ENCODE data around the gene C10orf95. TPM values are rescaled to one million over a fixed set of nuclear protein-coding genes. Genes with fewer than 3 reads are reported as not detected.

Gene C10orf95
- total and polyA plus RNA-seq, 2 of the 13 experiments (the other 11 are each of a cell fraction or from before 2014, with no cell fraction given), result 0.05 to 0.07 TPM

- Histone ChIP-seq H3K4me2 (ENCODE audit: low read depth, low read length) (no peak overlapping the region), H3K4me1 (ENCODE audit: insufficient read depth, low read length) (peaks cover 51% of the 10 kb centered on the region), H2AFZ (ENCODE audit: low read length) (no peak overlapping the region), H3K27me3 (ENCODE audit: control insufficient read depth in 1 of 2, insufficient read depth in 2 of 2, low read length in 2 of 2) (no peaks in the 10 kb centered on the region), H3K36me3 (replicated peaks in 1 of 2; ENCODE audit: control insufficient read depth in 1 of 2, insufficient read depth in 2 of 2, low read length in 2 of 2) (no peaks in the 10 kb centered on the region), H4K20me1 (ENCODE audit: insufficient read depth, low read length) (no peaks in the 10 kb centered on the region), H3K9ac (ENCODE audit: insufficient read depth, low read depth, low read length) (no peak overlapping the region), H3K79me2 (ENCODE audit: insufficient read depth, low read length) (no peaks in the 10 kb centered on the region), H3K27ac (ENCODE audit: extremely low read length, insufficient read depth, low read length) (no peak overlapping the region), H3K9me3 (ENCODE audit: low read length) (no peaks in the 10 kb centered on the region), H3K4me3 (replicated peaks in 1 of 3; ENCODE audit: insufficient read depth in 1 of 3, low read depth in 2 of 3, low read length in 3 of 3) (no peak overlapping the region)
- TF ChIP-seq KLF13 (CRISPR knock-in tag; IDR thresholded peaks at IDR 0.05), result no peak
- no peak for TF ChIP-seq ZKSCAN8 (CRISPR knock-in tag; IDR thresholded peaks at IDR 0.05; ENCODE audit: borderline replicate concordance)
- TF ChIP-seq SKI (IDR thresholded peaks at IDR 0.05; ENCODE audit: partially characterized antibody), result no peak
- no peak for TF ChIP-seq DPF2 (CRISPR knock-in tag; IDR thresholded peaks at IDR 0.05; ENCODE audit: borderline replicate concordance, low read depth)
- TF ChIP-seq FLYWCH1 (CRISPR knock-in tag; IDR thresholded peaks at IDR 0.05), result no peak
- TF ChIP-seq, protein P1, sequence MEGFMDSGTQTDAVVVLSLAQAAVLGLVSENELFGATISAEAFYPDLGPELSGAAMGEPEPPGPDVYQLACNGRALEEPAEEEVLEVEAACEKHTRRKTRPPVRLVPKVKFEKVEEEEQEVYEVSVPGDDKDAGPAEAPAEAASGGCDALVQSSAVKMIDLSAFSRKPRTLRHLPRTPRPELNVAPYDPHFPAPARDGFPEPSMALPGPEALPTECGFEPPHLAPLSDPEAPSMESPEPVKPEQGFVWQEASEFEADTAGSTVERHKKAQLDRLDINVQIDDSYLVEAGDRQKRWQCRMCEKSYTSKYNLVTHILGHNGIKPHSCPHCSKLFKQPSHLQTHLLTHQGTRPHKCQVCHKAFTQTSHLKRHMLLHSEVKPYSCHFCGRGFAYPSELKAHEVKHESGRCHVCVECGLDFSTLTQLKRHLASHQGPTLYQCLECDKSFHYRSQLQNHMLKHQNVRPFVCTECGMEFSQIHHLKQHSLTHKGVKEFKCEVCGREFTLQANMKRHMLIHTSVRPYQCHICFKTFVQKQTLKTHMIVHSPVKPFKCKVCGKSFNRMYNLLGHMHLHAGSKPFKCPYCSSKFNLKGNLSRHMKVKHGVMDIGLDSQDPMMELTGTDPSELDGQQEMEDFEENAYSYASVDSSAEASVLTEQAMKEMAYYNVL (CRISPR knock-in tag; IDR thresholded peaks at IDR 0.05; ENCODE audit: borderline replicate concordance), result no peak
- TF ChIP-seq ZMAT3 (CRISPR knock-in tag; conservative IDR thresholded peaks at IDR 0.05), result no peak
- TF ChIP-seq ZNF782 (CRISPR knock-in tag; IDR thresholded peaks at IDR 0.05; ENCODE audit: borderline replicate concordance), result no peak
- no peak for TF ChIP-seq ZNF772 (CRISPR knock-in tag; IDR thresholded peaks at IDR 0.05)
- TF ChIP-seq, protein P2, sequence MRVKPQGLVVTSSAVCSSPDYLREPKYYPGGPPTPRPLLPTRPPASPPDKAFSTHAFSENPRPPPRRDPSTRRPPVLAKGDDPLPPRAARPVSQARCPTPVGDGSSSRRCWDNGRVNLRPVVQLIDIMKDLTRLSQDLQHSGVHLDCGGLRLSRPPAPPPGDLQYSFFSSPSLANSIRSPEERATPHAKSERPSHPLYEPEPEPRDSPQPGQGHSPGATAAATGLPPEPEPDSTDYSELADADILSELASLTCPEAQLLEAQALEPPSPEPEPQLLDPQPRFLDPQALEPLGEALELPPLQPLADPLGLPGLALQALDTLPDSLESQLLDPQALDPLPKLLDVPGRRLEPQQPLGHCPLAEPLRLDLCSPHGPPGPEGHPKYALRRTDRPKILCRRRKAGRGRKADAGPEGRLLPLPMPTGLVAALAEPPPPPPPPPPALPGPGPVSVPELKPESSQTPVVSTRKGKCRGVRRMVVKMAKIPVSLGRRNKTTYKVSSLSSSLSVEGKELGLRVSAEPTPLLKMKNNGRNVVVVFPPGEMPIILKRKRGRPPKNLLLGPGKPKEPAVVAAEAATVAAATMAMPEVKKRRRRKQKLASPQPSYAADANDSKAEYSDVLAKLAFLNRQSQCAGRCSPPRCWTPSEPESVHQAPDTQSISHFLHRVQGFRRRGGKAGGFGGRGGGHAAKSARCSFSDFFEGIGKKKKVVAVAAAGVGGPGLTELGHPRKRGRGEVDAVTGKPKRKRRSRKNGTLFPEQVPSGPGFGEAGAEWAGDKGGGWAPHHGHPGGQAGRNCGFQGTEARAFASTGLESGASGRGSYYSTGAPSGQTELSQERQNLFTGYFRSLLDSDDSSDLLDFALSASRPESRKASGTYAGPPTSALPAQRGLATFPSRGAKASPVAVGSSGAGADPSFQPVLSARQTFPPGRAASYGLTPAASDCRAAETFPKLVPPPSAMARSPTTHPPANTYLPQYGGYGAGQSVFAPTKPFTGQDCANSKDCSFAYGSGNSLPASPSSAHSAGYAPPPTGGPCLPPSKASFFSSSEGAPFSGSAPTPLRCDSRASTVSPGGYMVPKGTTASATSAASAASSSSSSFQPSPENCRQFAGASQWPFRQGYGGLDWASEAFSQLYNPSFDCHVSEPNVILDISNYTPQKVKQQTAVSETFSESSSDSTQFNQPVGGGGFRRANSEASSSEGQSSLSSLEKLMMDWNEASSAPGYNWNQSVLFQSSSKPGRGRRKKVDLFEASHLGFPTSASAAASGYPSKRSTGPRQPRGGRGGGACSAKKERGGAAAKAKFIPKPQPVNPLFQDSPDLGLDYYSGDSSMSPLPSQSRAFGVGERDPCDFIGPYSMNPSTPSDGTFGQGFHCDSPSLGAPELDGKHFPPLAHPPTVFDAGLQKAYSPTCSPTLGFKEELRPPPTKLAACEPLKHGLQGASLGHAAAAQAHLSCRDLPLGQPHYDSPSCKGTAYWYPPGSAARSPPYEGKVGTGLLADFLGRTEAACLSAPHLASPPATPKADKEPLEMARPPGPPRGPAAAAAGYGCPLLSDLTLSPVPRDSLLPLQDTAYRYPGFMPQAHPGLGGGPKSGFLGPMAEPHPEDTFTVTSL (CRISPR knock-in tag; IDR thresholded peaks at IDR 0.05; ENCODE audit: borderline replicate concordance), result no peak
- no peak for TF ChIP-seq KLF15 (CRISPR knock-in tag; IDR thresholded peaks at IDR 0.05; ENCODE audit: borderline replicate concordance)
- TF ChIP-seq ZNF451 (CRISPR knock-in tag; IDR thresholded peaks at IDR 0.05), result no peak
- no peak for TF ChIP-seq KAT7 (CRISPR knock-in tag; IDR thresholded peaks at IDR 0.05; ENCODE audit: borderline replicate concordance)
- no peak for TF ChIP-seq KMT2A (CRISPR knock-in tag; IDR thresholded peaks at IDR 0.05)
- no peak for TF ChIP-seq ZNF557 (CRISPR knock-in tag; IDR thresholded peaks at IDR 0.05)
- no peak for TF ChIP-seq POLR2A (IDR thresholded peaks at IDR 0.05; ENCODE audit: insufficient read depth in 1 of 2, low read depth in 2 of 2, low read length in 2 of 2)
- BruUV-seq (replicated peaks), result no TSS peak
- intact Hi-C loops (cut with micrococcal nuclease; ENCODE audit: unreplicated experiment), result no loop called here
- ChIA-PET CTCF (ENCODE audit: low intra/inter-chr PET ratio, low total read pairs) (no interaction called here), POLR2A (interaction anchor here (5.9 to 6.8 kb wide), 2 partner anchors 16 to 25 kb away, joined by 67 to 135 read pairs; partner anchors contain the start of gene FBXL15)
- no peak for ATAC-seq
- in situ Hi-C loops (cut with HindIII; ENCODE audit: extremely low pct_ligation_motif_present, low pct_unique_long_range_greater_than_20kb), result no loop called here
- 95% methylated on average over 3 of the region's 3 CpGs for WGBS (ENCODE audit: low lambda C conversion rate)
- no peak for DNase-seq (ENCODE audit: low spot score)
- no peak for FAIRE-seq
Observed at GRCh38 chr10:102437515-102437914, 13.8 kb downstream of the C10orf95 start.
